Panc1 (cell line): ENCODE results near the gene TNFRSF1B. TPM values are rescaled to one million over a fixed set of nuclear protein-coding genes. Genes with fewer than 3 reads are reported as not detected.

Source experiments
- ATAC-seq: fragments of 200-7000 bp; cut with Tn5 transposase; 2 replicates; pipeline ENCODE4 v1.9.1; 2020; ENCODE audit warnings: mild to moderate bottlenecking, moderate library complexity
- BruUV-seq: library from RNA; stranded (reverse); fragments of 400-500 nt; replicated peaks from 2 replicates; lab custom pipeline; 2021; lab: Mats Ljungman, UMichigan
- CTCF ChIA-PET: fragments of 300-600 bp; sonication (Branson Sonifier 250); formaldehyde crosslinking; loops from one replicate; lab custom pipeline; 2022; ENCODE audit warnings: antibody characterized with exemption; lab: Charles Lee
- POLR2A ChIA-PET: fragments of 300-600 bp; sonication (Branson Sonifier 250); formaldehyde crosslinking; loops from one replicate; lab custom pipeline; 2022; ENCODE audit warnings: antibody characterized with exemption; lab: Charles Lee
- DNase-seq: peaks from one replicate; pipeline ENCODE4 v3.0.0-alpha.2; 2010; ENCODE audit warnings: low read depth, low spot score
- H3K27ac ChIP-seq: 2 replicates; pipeline ENCODE4 v1.5.1; 2011; ENCODE audit warnings: mild to moderate bottlenecking, low read length, inconsistent platforms
- H3K27me3 ChIP-seq: fragments of 200-500 bp; sonication (Bioruptor generic); 2 replicates; pipeline ENCODE4 v1.6.0; 2014; ENCODE audit warnings: low read length, inconsistent platforms; ENCODE audit not compliant: control insufficient read depth, insufficient read depth
- H3K36me3 ChIP-seq: fragments of 200-500 bp; sonication (Bioruptor generic); 2 replicates; pipeline ENCODE4 v1.5.1; 2014; ENCODE audit warnings: inconsistent platforms, mild to moderate bottlenecking, low read length, moderate library complexity; ENCODE audit not compliant: control insufficient read depth, insufficient read depth
- H3K4me1 ChIP-seq: 2 replicates; pipeline ENCODE4 v1.5.1; 2011; ENCODE audit warnings: inconsistent platforms, mild to moderate bottlenecking, low read length, moderate library complexity; ENCODE audit not compliant: control insufficient read depth, insufficient read depth
- H3K4me3 ChIP-seq, 2 experiments: 2 replicates each; pipeline ENCODE4 v1.5.1; 2011 to 2012; ENCODE audit warnings: low read depth in 2 of 2, low read length in 2 of 2, mild to moderate bottlenecking in 2 of 2, inconsistent platforms in 1 of 2, moderate library complexity in 1 of 2
- H3K9me3 ChIP-seq: fragments of 200-500 bp; sonication (Bioruptor generic); 2 replicates; pipeline ENCODE4 v1.5.1; 2014; ENCODE audit warnings: low read depth, mild to moderate bottlenecking, inconsistent platforms, low read length, moderate library complexity; ENCODE audit not compliant: control insufficient read depth, insufficient read depth
- POLR2AphosphoS5 ChIP-seq: IDR thresholded peaks from 2 replicates; pipeline ENCODE4 v1.6.1; 2012; ENCODE audit warnings: mild to moderate bottlenecking, low read depth, low read length, moderate library complexity
- SIN3A ChIP-seq: IDR thresholded peaks from 2 replicates; pipeline ENCODE4 v1.6.1; 2012; ENCODE audit warnings: low read depth, mild to moderate bottlenecking, low read length, moderate library complexity, borderline replicate concordance; ENCODE audit not compliant: insufficient read depth
- TCF7L2 ChIP-seq: IDR thresholded peaks from 2 replicates; pipeline ENCODE4 v1.6.1; 2011; ENCODE audit warnings: mild to moderate bottlenecking, low read depth, low read length, inconsistent platforms
- in situ Hi-C: cut with HindIII; loops from 2 replicates; pipeline ENCODE4 v1.10.0; 2016; ENCODE audit warnings: low sequenced_read_pairs, low pct_unique_long_range_greater_than_20kb
- intact Hi-C: fragments of 100-400 bp; cut with micrococcal nuclease; formaldehyde crosslinking; loops from one replicate; pipeline ENCODE4 v1.10.0; 2022; ENCODE audit not compliant: unreplicated experiment
- total RNA-seq: library from RNA; stranded (reverse); gene quantifications from one replicate; pipeline ENCODE4 v1.2.1, GENCODE V29; 2021; ENCODE audit not compliant: unreplicated experiment
- TF ChIP-seq, protein P1 (sequence below): fragments of 450-650 bp; IDR thresholded peaks from 2 replicates; pipeline ENCODE4 v1.5.1; 2017; ENCODE audit warnings: mild to moderate bottlenecking
- TF ChIP-seq, protein P2 (sequence below), 2 experiments: IDR thresholded peaks; 2 replicates each; pipeline ENCODE4 v1.6.1; 2011 to 2012; ENCODE audit warnings: low read depth in 2 of 2, control low read depth in 1 of 2, low read length in 1 of 2, mild to moderate bottlenecking in 1 of 2, moderate library complexity in 1 of 2; ENCODE audit not compliant: insufficient read depth in 1 of 2

The TNFRSF1B gene
- total RNA-seq, 1 experiment from 2014 or later, result 18.8 TPM

- BruUV-seq, result no TSS peak
- intact Hi-C loops, result no loop called here
- DNase-seq (no peak), ATAC-seq (no peak)
- TF ChIP-seq, protein P1, sequence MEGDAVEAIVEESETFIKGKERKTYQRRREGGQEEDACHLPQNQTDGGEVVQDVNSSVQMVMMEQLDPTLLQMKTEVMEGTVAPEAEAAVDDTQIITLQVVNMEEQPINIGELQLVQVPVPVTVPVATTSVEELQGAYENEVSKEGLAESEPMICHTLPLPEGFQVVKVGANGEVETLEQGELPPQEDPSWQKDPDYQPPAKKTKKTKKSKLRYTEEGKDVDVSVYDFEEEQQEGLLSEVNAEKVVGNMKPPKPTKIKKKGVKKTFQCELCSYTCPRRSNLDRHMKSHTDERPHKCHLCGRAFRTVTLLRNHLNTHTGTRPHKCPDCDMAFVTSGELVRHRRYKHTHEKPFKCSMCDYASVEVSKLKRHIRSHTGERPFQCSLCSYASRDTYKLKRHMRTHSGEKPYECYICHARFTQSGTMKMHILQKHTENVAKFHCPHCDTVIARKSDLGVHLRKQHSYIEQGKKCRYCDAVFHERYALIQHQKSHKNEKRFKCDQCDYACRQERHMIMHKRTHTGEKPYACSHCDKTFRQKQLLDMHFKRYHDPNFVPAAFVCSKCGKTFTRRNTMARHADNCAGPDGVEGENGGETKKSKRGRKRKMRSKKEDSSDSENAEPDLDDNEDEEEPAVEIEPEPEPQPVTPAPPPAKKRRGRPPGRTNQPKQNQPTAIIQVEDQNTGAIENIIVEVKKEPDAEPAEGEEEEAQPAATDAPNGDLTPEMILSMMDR, result no peak
- TF ChIP-seq SIN3A (no peak), TCF7L2 (no peak), POLR2AphosphoS5 (no peak)
- TF ChIP-seq, protein P2, sequence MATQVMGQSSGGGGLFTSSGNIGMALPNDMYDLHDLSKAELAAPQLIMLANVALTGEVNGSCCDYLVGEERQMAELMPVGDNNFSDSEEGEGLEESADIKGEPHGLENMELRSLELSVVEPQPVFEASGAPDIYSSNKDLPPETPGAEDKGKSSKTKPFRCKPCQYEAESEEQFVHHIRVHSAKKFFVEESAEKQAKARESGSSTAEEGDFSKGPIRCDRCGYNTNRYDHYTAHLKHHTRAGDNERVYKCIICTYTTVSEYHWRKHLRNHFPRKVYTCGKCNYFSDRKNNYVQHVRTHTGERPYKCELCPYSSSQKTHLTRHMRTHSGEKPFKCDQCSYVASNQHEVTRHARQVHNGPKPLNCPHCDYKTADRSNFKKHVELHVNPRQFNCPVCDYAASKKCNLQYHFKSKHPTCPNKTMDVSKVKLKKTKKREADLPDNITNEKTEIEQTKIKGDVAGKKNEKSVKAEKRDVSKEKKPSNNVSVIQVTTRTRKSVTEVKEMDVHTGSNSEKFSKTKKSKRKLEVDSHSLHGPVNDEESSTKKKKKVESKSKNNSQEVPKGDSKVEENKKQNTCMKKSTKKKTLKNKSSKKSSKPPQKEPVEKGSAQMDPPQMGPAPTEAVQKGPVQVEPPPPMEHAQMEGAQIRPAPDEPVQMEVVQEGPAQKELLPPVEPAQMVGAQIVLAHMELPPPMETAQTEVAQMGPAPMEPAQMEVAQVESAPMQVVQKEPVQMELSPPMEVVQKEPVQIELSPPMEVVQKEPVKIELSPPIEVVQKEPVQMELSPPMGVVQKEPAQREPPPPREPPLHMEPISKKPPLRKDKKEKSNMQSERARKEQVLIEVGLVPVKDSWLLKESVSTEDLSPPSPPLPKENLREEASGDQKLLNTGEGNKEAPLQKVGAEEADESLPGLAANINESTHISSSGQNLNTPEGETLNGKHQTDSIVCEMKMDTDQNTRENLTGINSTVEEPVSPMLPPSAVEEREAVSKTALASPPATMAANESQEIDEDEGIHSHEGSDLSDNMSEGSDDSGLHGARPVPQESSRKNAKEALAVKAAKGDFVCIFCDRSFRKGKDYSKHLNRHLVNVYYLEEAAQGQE (IDR thresholded peaks at IDR 0.05; ENCODE audit: insufficient read depth in 1 of 2, low read depth in 2 of 2, low read length in 1 of 2), result no peak
- CTCF ChIA-PET, result no interaction called here
- Histone ChIP-seq H3K27me3 (no peaks in the 10 kb centered on the region), H3K9me3 (no peaks in the 10 kb centered on the region), H3K4me3 (peak overlapping the region; percentile 72 to 87), H3K4me1 (peaks cover 10% of the 10 kb centered on the region; the same call in 1 of the 2 replicates), H3K27ac (peak overlapping the region; percentile 20), H3K36me3 (peaks cover 5% of the 10 kb centered on the region; the same call in 1 of the 2 replicates)
- in situ Hi-C loops, result no loop called here
- POLR2A ChIA-PET, result no interaction called here
Measured at GRCh38 chr1:12231276-12231595, 64.4 kb downstream of the TNFRSF1B start.

- no peak overlapping the region for H3K4me3 ChIP-seq
- H3K36me3 ChIP-seq, result peaks cover 5% of the 10 kb centered on the region; the same call in 1 of the 2 replicates
- peaks cover 10% of the 10 kb centered on the region; the same call in 1 of the 2 replicates for H3K4me1 ChIP-seq
- DNase-seq (no peak), ATAC-seq (no peak)
- H3K9me3 ChIP-seq, result no peaks in the 10 kb centered on the region
- in situ Hi-C loops (no loop called here), intact Hi-C loops (no loop called here)
- H3K27ac ChIP-seq, result no peak overlapping the region
- ChIA-PET CTCF (no interaction called here), POLR2A (no interaction called here)
- TF ChIP-seq, protein P2 (IDR thresholded peaks at IDR 0.05; ENCODE audit: insufficient read depth in 1 of 2, low read depth in 2 of 2, low read length in 1 of 2), result no peak
- TF ChIP-seq, protein P1, result no peak
- TF ChIP-seq SIN3A (no peak), POLR2AphosphoS5 (no peak), TCF7L2 (no peak)
- no peaks in the 10 kb centered on the region for H3K27me3 ChIP-seq
- BruUV-seq, result TSS peak; percentile 49
Measured at GRCh38 chr1:12232221-12232620, 65.4 kb downstream of the TNFRSF1B start.
